ENCODE data around the gene PLXNA2. TPM values are rescaled to one million over a fixed set of nuclear protein-coding genes. Genes with fewer than 3 reads are reported as not detected.

The PLXNA2 gene
- total RNA-seq, 1 donor from 2014 or later = 17.7 TPM

DNA sequence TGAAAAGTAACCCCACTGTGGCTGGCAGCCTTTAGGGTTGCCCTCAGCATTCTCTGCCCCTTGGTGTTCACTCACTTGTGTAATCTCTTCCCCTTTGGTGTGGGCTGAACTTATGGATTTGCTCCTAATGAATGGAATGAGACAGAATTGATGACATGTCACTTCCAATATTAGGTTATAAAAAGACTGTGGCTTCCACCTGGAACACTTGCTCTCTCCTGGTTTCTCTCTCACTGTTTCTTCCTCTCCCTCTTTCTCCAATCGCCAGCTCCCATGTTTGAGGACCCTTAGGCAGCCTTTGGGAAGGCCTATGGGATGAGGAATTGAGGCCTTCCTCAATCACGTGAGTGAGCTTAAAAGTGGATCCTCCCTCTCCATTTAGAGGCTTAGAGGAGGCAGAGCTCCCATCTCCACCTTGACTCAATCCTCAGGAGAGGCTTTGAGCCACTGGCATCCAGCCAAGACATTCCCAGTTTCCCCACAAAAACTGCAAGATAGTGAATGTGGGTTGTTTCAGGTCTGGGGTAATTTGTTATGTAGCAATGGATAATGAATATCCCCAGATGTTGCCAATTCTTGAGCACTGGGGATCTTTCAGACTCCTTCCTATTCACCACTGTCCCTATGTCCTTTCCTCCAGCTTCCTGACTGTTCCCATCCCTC, 237.8 kb downstream of the PLXNA2 start:
- peaks cover 7% of the 10 kb centered on the region for H3K27me3 Mint-ChIP-seq (ENCODE audit: low read depth, unreplicated experiment)
- H3K27ac ChIP-seq (ENCODE audit: low read depth, low read length) = no peak overlapping the region
- FAIRE-seq = no peak

DNA sequence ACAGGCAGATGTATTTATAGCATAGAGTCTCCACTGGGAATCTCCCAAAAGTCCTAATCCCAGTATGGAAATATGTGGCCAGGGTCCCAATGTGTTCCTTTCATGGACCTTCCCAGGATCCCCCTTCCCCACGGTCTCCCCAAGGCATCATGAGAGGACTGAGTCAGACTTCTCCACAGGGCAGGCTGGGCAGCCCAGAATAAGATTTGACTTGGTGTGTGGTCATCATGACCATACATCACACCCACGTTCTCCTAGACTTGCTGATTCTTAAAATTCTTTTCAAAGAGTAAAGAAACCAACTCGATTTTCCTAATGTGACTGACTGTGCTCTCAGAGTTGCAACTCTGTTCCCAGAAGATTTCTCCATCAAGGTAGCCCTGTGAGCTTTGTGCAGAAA, 239.3 kb downstream of the PLXNA2 start:
- Histone ChIP-seq H3K36me3 (ENCODE audit: insufficient read depth, low read length) (no peaks in the 10 kb centered on the region), H3K9ac (ENCODE audit: low read length) (no peak overlapping the region), H3K27me3 (ENCODE audit: insufficient read depth, low read length) (no peaks in the 10 kb centered on the region), H3K4me2 (ENCODE audit: low read length) (peak overlapping the region; percentile 15), H3K79me2 (ENCODE audit: insufficient read depth, low read length) (no peaks in the 10 kb centered on the region), H3K4me1 (ENCODE audit: insufficient read depth, low read length) (peaks cover 15% of the 10 kb centered on the region), H4K20me1 (ENCODE audit: insufficient read depth, low read length) (no peaks in the 10 kb centered on the region), H3K27ac (ENCODE audit: low read depth, low read length) (no peak overlapping the region), H3K4me3 (ENCODE audit: insufficient read depth, low read depth, low read length) (no peak overlapping the region), H3K9me3 (ENCODE audit: insufficient read depth, low read depth, low read length) (no peaks in the 10 kb centered on the region), H2AFZ (ENCODE audit: low read depth, low read length) (no peak overlapping the region)
- FAIRE-seq (no peak), DNase-seq (ENCODE audit: low read depth) (peak; percentile 90)
- Mint-ChIP-seq H3K4me1 (ENCODE audit: low read depth, unreplicated experiment) (peaks cover 26% of the 10 kb centered on the region), H3K36me3 (ENCODE audit: low read depth, unreplicated experiment) (no peaks in the 10 kb centered on the region), H3K27me3 (ENCODE audit: low read depth, unreplicated experiment) (peaks cover 7% of the 10 kb centered on the region), H3K4me3 (ENCODE audit: unreplicated experiment) (no peak overlapping the region), H3K9me3 (ENCODE audit: unreplicated experiment) (peaks cover 13% of the 10 kb centered on the region), H3K27ac (ENCODE audit: unreplicated experiment) (peak overlapping the region; percentile 36)
- no peak for TF ChIP-seq EZH2 (IDR thresholded peaks at IDR 0.05; ENCODE audit: insufficient read depth, low read length)
- TF ChIP-seq, protein P1, sequence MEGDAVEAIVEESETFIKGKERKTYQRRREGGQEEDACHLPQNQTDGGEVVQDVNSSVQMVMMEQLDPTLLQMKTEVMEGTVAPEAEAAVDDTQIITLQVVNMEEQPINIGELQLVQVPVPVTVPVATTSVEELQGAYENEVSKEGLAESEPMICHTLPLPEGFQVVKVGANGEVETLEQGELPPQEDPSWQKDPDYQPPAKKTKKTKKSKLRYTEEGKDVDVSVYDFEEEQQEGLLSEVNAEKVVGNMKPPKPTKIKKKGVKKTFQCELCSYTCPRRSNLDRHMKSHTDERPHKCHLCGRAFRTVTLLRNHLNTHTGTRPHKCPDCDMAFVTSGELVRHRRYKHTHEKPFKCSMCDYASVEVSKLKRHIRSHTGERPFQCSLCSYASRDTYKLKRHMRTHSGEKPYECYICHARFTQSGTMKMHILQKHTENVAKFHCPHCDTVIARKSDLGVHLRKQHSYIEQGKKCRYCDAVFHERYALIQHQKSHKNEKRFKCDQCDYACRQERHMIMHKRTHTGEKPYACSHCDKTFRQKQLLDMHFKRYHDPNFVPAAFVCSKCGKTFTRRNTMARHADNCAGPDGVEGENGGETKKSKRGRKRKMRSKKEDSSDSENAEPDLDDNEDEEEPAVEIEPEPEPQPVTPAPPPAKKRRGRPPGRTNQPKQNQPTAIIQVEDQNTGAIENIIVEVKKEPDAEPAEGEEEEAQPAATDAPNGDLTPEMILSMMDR (IDR thresholded peaks at IDR 0.05; ENCODE audit: insufficient read depth, low read depth, low read length) = no peak

More for the DNA sequence above, 237.8 kb downstream of the PLXNA2 start:
- peaks cover 29% of the 10 kb centered on the region for H3K4me1 Mint-ChIP-seq (ENCODE audit: low read depth, unreplicated experiment)
- TF ChIP-seq, protein P1 (IDR thresholded peaks at IDR 0.05; ENCODE audit: insufficient read depth, low read depth, low read length) = no peak
- TF ChIP-seq EZH2 (IDR thresholded peaks at IDR 0.05; ENCODE audit: insufficient read depth, low read length) = no peak
- Histone ChIP-seq H3K27me3 (ENCODE audit: insufficient read depth, low read length) (no peaks in the 10 kb centered on the region), H3K4me2 (ENCODE audit: low read length) (no peak overlapping the region), H3K9me3 (ENCODE audit: insufficient read depth, low read depth, low read length) (no peaks in the 10 kb centered on the region), H4K20me1 (ENCODE audit: insufficient read depth, low read length) (no peaks in the 10 kb centered on the region), H3K79me2 (ENCODE audit: insufficient read depth, low read length) (no peaks in the 10 kb centered on the region), H3K4me1 (ENCODE audit: insufficient read depth, low read length) (peaks cover 19% of the 10 kb centered on the region), H2AFZ (ENCODE audit: low read depth, low read length) (no peak overlapping the region), H3K4me3 (ENCODE audit: insufficient read depth, low read depth, low read length) (no peak overlapping the region), H3K36me3 (ENCODE audit: insufficient read depth, low read length) (no peaks in the 10 kb centered on the region), H3K9ac (ENCODE audit: low read length) (no peak overlapping the region)
- peaks cover 8% of the 10 kb centered on the region for H3K9me3 Mint-ChIP-seq (ENCODE audit: unreplicated experiment)
- H3K4me3 Mint-ChIP-seq (ENCODE audit: unreplicated experiment) = no peak overlapping the region
- H3K27ac Mint-ChIP-seq (ENCODE audit: unreplicated experiment) = peak overlapping the region; percentile 44
- H3K36me3 Mint-ChIP-seq (ENCODE audit: low read depth, unreplicated experiment) = no peaks in the 10 kb centered on the region
- DNase-seq (ENCODE audit: low read depth) = peak; percentile 73

DNA sequence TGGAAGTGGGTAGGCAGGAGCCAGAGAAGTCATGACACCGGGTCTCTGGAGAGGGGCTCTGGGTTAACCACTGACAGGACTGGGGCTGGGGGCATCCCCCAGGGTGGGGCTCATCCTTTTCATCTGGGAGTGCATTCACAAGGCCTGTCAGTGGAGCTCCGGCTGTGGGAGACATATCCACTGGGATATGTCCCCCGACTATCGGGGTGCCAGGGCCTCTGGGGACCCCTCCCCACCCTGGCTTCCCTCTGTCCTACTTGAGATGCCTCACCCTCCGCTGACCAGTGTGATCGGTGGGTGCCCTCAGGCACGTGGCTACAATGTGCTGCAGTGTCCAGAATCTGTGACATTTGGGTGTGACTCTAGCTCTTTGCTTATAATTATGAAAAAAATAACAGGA, 240.9 kb downstream of the PLXNA2 start:
- TF ChIP-seq, protein P1 (IDR thresholded peaks at IDR 0.05; ENCODE audit: insufficient read depth, low read depth, low read length) = no peak
- TF ChIP-seq EZH2 (IDR thresholded peaks at IDR 0.05; ENCODE audit: insufficient read depth, low read length) = no peak
- no peak overlapping the region for H3K27ac Mint-ChIP-seq (ENCODE audit: unreplicated experiment)
- Histone ChIP-seq H3K9me3 (ENCODE audit: insufficient read depth, low read depth, low read length) (no peaks in the 10 kb centered on the region), H3K4me3 (ENCODE audit: insufficient read depth, low read depth, low read length) (no peak overlapping the region), H3K36me3 (ENCODE audit: insufficient read depth, low read length) (no peaks in the 10 kb centered on the region), H3K79me2 (ENCODE audit: insufficient read depth, low read length) (no peaks in the 10 kb centered on the region), H3K4me2 (ENCODE audit: low read length) (no peak overlapping the region), H2AFZ (ENCODE audit: low read depth, low read length) (no peak overlapping the region), H4K20me1 (ENCODE audit: insufficient read depth, low read length) (no peaks in the 10 kb centered on the region), H3K27me3 (ENCODE audit: insufficient read depth, low read length) (no peaks in the 10 kb centered on the region), H3K9ac (ENCODE audit: low read length) (no peak overlapping the region), H3K27ac (ENCODE audit: low read depth, low read length) (no peak overlapping the region), H3K4me1 (ENCODE audit: insufficient read depth, low read length) (peaks cover 11% of the 10 kb centered on the region)
- peaks cover 13% of the 10 kb centered on the region for H3K9me3 Mint-ChIP-seq (ENCODE audit: unreplicated experiment)
- H3K27me3 Mint-ChIP-seq (ENCODE audit: low read depth, unreplicated experiment) = peaks cover 7% of the 10 kb centered on the region
- DNase-seq (ENCODE audit: low read depth) = no peak
- no peaks in the 10 kb centered on the region for H3K36me3 Mint-ChIP-seq (ENCODE audit: low read depth, unreplicated experiment)
- peaks cover 18% of the 10 kb centered on the region for H3K4me1 Mint-ChIP-seq (ENCODE audit: low read depth, unreplicated experiment)
- no peak for FAIRE-seq
- H3K4me3 Mint-ChIP-seq (ENCODE audit: unreplicated experiment) = no peak overlapping the region

Measured in astrocyte (in vitro differentiated cells and primary cell).